NCI-H1694 treated with DMSO at 0.1 percent for 48 hours (cell line): Measurements from ENCODE around the gene FAM81B.
"Not testable (repeated sequence)": the region's sequence is repeated elsewhere in the genome, so short reads cannot be mapped to it uniquely, and the experiment has no call there.

Source experiments
- DNase-seq: peaks from one replicate; lab custom pipeline; 2025; lab: John Stamatoyannopoulos, UW

FAM81B gene, protein sequence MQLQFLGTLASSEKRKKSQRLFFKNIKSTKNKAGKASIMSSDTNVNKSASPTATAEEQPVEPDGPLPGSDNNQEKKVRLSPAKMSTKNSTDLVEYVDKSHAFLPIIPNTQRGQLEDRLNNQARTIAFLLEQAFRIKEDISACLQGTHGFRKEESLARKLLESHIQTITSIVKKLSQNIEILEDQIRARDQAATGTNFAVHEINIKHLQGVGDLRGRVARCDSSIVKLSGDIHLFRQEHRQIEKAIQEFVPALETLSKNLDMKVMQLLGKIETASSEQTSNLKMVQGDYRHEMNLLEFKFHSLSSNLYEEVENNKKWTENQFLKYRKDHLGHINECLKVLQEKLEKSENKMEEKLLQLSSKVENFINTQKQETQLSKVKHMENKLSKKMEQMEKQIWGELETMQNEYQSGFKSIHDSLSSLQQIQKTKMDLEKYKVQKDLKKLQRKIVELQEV

DNA sequence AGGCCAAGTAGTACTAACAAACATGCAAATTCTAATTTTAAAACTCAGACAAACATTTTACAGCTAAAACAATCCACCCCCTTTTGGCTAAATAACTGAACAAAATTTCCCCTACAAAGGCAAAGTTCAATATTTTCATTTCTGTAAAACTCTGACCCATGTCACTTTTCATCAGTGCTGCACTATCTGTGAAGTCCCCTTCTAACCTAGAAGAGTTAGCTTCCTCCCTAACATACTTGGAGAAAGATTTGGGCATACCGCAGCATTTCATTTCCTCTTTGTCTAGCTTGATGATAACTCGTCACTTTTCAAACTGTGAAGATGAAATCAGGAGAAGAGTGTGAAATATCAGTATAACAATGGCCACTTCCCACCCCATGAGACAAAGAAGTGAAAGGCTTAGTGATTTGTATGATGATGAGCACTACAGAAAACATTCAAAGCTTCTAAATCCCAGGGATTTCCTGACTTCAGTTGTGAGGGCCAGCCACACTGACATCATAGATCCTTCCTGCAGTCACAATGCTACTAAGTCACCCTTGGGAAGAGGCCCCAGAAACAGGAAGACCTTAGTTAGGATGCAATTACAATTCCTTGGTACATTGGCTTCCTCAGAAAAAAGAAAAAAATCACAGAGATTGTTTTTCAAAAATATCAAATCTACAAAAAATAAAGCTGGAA is at the start of gene FAM81B:
Gene FAM81B, plus strand, starts transcription at position 555 of the 681 bp plus-strand sequence. Its CDS starts 24 bp downstream, at position 579.
- DNase-seq: no peak

DNA sequence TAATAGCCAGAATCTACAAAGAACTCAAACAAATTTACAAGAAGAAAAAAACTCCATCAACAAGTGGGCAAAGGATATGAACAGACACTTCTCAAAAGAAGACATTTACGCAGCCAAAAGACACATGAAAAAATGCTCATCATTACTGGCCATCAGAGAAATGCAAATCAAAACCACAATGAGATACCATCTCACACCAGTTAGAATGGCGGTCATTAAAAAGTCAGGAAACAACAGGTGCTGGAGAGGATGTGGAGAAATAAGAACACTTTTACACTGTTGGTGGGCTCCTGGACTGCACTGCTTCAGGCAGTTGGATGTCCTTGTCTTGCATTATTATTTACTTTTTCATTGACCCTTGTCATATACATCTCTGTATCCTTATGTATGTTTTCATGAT is 49.7 kb upstream of the FAM81B start:
- not testable (repeated sequence) for DNase-seq

DNA sequence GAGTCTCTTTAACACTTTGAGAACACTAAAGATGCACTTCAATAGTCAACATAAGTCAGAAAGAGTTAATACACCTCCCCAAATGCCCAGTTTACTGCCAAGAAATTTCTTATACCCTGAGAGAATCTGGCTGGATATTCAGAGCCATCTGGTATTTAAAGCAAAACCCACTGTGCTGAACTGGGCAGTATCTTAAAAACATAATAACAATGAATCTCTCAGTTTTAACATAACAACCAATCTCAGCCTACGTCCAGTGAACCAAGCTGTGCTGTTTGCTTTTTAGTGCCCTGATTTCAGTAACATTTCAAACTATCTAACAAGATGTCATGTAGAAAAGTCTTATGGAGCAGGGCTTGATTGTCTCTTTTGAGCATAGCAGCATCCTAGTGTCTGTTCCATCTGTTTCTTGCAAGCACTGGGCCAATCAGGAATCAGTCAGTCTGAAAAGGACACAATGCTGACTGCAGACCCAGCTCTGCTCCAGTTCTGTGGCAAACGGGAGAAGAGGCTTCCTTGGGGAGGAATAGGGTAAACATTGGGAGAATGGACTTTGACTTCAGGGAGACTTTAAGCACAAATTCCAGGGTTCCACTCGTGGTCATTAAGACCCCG is 43.6 kb upstream of the FAM81B start:
- peak; percentile 77 for DNase-seq

DNA sequence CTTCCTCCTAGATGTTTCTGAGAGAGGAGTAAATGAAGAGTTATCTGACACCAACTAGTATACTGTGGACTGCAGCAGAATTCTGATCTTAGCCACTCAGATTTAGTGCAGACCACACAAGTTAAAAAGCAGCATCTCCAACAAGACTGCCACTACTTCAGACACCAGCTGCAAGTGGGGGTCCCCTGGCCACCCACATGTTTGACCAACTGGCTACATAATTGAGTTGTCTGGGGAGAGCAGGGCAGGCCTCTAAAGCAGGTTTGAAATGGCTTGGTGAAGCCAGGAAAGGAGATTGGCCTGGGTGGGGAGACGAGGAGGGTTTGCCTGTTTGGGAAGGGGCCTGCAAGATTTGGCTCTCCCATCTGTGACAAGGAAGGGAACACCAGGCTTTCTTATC is 40.5 kb upstream of the FAM81B start:
- DNase-seq: no peak

DNA sequence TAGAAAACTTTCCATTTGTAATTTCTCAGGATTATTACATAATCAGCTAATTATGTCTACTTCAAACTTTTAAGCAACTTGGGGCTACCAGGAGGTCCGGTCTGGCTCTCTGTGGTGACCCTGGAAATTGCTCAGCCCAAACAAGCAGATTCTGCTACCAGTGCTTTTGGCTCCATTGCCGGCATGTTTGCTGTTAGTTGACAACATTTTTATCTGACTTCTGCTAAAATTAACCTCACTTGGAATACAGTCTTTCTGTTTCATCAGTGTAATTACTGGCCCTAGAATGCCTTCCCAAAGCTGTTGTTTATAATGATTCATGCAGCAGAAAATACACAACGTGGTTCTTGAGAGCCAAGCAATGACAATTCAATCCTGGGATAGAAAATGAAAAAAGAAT is 38.5 kb upstream of the FAM81B start:
- no peak for DNase-seq

DNA sequence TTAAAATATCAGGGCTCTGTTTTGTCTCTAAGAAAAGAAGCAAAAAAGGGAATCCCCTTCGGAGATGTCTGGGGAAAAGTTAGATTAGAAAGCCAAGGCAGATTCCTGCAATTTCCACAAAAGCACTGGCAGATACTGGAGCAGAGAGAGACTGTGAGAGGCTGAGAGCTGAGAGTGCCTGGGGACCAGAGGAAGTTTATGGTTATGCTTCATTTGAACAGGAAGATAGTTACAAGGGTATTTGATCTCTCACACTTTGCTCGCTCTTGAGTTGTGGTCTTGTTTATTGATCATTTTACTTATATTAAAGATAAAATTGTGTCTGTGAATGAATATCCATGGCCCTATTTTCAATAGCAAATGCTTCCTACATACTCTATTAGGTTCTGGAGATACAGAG is 32.8 kb upstream of the FAM81B start:
- DNase-seq: no peak

DNA sequence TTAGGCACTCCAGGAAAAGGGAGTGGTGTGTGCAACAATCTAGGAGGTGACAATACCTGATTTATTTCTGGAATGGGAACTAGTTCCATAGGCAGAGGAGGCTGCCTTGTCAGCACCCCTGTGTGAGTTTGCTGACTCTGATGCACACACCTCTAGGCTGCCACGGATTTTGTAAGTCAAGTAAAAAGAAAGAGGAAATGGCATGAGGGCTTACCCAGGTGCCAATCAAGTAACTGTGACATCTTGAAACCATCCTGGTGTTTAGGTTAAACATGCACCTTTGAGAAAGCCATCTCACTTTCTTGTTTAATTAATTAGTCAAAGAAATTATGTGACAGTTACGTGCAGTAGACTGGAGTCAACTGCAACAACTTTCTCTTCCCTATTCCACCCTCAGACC is 32.3 kb upstream of the FAM81B start:
- no peak for DNase-seq

DNA sequence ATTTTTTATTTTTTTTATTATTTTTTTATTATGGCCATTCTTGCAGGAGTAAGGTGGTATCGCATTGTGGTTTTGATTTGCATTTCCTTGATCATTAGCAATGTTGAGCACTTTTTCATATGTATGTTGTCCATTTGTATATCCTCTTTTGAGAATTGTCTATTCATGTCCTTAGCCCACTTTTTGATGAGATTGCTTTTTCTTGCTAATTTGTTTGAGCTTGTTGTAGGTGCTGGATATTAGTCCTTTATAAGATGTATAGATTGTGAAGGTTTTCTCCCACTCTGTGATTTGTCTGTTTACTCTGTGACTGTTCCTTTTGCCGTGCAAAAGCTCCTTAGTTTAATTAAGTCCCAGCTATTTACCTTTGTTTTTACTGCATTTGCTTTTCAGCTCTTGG is 30.5 kb upstream of the FAM81B start:
- DNase-seq: not testable (repeated sequence)

DNA sequence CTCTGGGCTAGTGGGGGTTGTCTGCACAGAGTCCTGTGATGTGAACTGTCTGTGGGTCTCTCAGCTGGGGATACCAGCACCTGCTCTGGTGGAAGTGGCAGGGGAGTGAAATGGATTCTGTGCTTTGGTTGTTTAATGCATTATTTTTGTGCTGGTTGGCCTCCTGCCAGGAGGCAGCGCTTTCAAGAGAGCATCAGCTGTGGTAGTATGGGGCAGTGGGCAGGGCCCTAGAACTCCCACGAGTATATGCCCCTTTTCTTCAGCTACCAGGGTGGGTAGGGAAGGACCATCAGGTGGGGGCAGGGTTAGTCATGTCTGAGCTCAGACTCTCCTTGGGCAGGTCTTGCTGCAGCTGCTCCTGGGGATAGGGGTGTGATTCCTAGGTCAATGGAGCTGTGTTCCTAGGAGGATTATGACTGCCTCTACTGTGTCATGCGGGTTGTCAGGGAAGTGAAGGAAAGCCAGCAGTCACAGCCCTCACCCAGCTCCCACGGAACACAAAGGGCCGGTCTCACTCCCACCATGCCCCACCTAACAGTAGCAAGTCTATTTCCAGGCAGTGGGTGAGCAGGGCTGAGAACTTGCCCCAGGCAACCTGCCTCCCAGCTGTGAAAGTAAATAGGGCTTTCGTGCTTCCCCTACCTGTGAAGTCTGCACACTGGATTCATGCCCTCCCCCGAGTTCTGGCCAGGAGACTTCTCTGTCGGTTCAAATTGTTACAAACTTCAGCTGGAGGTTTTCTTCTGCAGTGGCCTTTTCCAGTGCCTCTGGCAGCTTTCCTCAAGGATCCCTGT is 25.7 kb upstream of the FAM81B start:
- DNase-seq: no peak

DNA sequence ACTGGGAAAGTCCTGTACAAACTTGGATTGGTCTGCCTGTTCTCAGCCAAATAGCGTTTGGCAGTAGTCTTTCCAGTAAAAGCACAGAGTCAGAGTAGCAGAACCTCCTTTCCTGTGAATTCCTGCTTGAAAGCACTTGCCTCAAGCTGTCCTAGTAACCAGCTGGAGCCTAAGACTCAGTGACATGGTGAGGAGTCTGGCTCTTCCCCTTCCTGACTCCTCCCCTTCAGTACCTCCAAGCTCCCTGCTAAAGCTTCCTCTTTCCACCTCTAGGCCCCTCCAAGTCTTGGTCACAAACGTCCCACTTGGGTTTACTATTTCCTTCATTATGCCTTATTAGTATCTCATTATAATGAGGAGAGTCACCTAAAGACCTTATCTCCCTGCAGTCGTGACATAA is 21.4 kb upstream of the FAM81B start:
- no peak for DNase-seq

DNA sequence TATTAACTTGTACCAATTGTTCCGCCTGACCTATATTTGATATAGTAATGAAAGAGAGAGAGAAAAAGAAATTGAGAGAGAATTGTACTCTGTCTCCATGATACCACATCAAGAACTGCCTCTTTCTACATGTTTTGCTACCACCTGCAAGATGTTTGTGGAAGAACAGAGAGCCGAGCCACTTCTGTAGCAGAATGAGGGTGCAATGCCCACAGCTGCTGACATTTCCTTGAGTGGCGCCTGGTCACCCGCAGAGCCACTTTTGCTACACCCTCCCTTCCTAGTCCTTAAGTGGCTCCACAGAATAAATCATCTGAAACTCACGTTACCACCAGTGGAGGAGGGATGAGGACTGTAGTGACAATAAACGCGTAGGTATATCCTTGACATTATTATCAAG is 17.1 kb upstream of the FAM81B start:
- no peak for DNase-seq

DNA sequence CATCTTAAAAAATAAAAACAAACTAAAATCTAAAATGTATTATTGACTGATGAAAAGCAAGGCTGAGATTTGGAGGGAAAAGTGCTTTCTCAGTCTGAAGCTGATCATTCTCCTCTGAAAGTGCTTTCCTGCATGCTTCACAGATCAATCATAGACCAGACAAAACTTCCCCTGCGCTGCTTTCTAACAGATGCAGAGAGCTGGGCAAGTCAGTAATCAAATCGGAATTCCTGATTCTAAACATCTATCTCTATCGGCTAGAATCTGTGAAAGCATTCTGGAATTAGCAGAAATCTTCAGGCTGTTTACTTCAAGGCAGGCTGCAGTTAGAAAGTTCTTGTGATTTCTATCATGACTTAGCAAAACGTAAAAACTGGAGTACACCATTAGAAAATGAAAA is 15.6 kb upstream of the FAM81B start:
- no peak for DNase-seq

DNA sequence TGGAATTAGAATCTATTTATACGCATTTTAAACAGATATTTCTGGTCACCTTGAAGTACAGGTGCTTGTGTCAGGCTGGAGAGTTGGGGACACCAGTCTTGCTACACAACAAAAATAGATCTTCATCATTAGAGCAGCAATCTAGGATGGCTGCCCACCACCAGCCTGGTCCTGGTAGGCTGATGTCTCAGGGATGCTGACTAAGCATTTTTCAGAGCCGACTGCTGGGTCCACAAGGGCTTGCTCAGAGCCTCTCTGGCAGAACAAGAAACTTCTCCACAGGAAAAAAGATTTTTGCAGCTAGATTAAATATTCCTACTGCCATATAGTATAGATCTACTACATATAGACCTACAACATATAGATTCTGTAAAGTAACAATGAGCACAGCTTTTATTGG is 12.0 kb upstream of the FAM81B start:
- no peak for DNase-seq

DNA sequence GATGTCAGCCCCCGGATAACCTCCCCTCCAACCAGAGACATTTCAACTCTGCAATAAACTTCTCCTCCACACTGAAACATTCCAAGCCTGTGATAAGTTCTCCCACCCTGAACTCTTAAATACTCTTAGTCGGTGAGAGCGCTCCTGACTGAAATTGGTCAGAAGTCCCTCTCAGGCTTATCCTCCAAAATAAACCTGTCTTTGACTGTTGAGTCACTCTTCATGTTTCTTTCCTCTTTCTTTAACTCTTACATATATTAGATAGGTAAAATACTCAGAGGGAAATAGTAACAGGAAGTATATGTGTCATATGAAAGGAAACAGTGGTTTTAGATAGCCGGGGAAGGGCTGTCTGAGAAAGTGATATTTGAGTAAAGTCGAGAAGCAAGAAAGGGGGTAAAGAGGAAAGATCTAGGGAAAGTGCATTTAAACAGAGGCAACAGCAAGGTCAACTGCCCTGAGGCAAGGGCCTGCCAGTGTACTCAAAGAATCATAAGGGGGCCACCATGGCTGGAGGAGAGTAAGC is 11.0 kb upstream of the FAM81B start:
- no peak for DNase-seq

DNA sequence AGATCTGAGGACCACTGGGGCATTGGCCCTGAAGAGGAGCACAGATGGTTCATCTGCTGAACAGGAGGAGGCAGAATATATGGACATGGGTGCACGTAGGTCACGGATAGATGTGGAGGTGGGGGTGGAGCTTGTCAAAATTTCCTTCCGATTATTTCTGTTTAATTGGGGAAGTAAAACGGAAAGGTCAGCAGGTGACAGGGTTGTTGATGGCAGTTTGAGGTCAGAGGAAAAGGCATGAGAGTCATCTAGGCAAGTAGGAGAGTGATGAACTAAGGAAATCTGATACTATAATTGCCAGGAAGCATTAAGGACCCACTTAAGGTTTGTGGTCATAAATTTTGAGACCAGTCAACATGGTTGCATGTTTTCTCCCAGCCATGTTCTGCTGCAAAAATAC is 8.4 kb upstream of the FAM81B start:
- DNase-seq: no peak

DNA sequence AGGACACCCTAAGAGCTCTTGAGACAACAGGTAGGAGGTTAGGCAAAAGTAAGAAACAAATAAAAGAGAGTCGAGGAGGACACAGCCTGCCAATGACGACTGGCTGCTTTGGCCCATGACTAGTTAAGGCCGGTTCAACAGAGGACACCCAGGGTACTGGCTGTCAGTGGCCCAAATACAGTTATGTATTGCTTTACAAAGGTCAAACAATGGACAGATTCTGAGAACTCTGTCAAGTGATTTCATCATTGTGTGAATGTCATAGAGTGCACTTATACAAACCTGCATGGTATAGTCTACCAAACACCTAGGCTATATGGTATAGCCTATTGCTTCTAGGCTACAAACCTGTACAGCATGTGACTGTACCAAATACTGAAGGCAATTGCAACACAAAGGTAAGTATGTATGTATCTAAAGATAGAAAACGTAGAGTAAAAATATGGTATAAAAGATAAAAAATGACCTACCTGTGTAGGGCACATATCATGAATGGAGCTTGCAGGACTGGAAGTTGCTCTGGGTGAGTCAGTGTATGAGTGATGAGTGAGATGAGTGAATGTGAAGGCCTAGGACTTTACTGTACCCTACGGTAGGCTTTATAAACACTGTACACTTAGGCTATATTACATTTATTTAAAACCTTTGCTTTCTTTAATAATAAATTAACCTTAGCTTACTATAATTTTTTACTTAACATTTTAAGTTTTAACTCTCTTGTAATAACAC is 6.5 kb upstream of the FAM81B start:
- DNase-seq: no peak

DNA sequence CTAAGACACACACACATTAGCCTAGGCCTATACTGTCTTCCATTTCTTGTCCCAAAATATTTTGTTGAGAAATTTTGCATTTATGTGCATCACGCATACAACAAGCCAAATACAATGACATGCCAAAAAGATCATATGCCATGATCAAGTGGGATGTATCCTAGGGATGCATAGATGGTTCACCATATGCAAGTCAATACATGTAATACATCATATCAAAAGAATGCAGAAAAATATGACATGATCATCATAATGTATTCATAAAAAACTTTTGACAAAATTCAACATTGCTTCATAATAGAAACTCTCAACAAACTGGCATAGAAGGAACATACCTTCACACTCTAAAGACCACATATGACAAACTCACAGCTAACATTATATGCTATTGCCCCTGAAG is 5.8 kb upstream of the FAM81B start:
- DNase-seq: no peak

DNA sequence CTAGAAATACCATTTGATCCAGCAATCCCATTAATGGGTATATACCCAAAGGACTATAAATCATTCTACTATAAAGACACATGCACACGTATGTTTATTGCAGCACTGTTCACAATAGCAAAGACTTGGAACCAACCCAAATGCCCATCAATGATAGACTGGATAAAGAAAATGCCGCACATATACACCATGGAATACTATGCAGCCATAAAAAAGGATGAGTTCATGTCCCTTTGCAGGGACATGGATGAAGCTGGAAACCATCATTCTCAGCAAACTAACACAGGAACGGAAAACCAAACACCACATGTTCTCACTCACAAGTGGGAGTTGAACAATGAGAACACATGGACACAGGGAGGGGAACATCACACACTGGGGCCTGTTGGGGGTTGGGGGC is 799 bp downstream of the FAM81B start:
- DNase-seq: not testable (repeated sequence)

DNA sequence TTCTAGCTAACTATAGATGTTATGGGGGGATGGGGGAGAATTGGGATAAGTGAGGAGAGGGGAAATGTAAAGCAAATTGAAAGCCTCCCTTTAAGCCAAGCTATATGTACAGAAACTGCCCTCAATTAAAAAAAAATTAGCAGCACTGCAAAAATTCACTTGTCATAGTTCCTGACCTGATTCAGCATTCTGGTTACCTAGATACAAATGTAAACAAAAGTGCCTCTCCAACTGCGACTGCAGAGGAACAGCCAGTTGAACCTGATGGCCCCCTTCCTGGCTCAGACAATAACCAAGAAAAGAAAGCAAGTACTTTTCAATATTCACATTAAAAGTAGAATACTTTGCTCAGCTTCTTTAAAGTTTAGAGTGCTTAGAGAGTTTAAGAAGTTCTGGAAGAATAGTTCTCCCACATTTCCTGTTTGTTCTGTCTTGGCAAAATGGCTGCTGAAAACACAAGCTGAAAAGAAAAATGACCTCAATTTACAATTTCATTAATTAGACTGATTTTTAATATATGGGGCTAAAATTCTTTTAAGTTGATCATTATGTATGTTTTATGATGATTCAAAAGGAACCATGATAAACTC is 1.5 kb downstream of the FAM81B start:
- no peak for DNase-seq

DNA sequence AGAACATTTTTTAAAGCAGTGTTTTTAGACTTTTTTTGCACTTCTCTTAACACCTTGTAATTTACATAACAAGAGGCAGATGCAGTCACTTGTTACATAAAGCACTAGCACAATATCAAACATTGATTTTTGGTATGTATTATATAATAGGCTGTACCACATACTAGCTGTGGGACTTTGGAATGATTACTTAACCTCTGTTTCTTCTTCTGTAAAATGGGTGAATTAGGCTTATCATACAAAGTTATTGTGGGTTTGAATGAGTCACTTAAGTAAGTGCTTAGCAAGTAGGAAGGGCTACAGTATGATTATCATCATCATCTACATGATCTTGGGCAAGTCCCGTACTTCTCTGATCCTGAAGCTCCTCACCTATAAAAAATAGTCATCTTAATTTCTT is 2.1 kb downstream of the FAM81B start:
- DNase-seq: no peak

DNA sequence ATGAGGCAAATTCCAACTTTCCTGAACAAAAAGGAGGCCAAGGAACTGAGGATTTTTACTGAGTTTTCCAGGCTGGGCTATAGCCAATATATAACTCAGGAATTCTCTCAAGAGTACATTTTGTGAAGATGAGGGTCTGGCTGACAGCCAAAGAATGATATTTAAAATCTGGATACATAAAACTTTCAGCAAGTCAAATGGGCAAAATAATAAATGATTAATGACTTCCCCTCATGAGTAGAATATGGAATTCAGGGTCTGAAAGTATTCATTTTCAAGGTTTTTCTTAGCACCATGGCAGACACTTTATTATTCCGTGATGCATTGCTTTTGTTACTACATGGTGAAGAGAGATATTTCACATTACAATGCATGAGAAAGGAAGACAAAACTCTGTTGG is 7.8 kb downstream of the FAM81B start:
- no peak for DNase-seq
